Adrenal gland (tissue), 12 donors: ENCODE results near the gene PSIP1. TPM values are rescaled to one million over a fixed set of nuclear protein-coding genes. Genes with fewer than 3 reads are reported as not detected.

ENCODE experiments used
- DNase-seq, 7 donors: peaks; one replicate each; pipeline ENCODE4 v3.0.0-alpha.2; 2019 to 2020
- H3K27ac ChIP-seq, 5 donors: fragments of 200-600 bp; sonication (generic) in 4 of 5; 1 replicate in 3 of 5; 2 replicates in 2 of 5; pipeline versions ENCODE4 v1.5.1 to v1.8.0; 2016 to 2020; ENCODE audit warnings: mild to moderate bottlenecking in 1 of 5
- H3K27me3 ChIP-seq: fragments of 200-600 bp; 2 replicates; pipeline ENCODE4 v1.8.0; 2021
- H3K36me3 ChIP-seq, 2 donors: fragments of 200-600 bp; replicated peaks in 1 of 2; 1 replicate in 1 of 2; 2 replicates in 1 of 2; pipeline versions ENCODE4 v1.5.1 to v1.8.0; 2018 to 2022
- H3K4me1 ChIP-seq, 2 donors: fragments of 200-600 bp; replicated peaks in 1 of 2; 1 replicate in 1 of 2; 2 replicates in 1 of 2; pipeline versions ENCODE4 v1.5.1 to v1.8.0; 2018 to 2021
- H3K4me3 ChIP-seq, 4 donors: fragments of 200-600 bp; sonication (generic) in 3 of 4; one replicate each; pipeline ENCODE4 v1.5.1; 2016 to 2018
- H3K9me3 ChIP-seq, 3 donors: fragments of 200-600 bp; sonication (generic) in 1 of 3; replicated peaks in 1 of 3; 1 replicate in 2 of 3; 2 replicates in 1 of 3; pipeline versions ENCODE4 v1.5.1 to v1.8.0; 2016 to 2021
- POLR2A ChIP-seq, 2 donors: fragments of 450-650 bp; IDR thresholded peaks; one replicate each; pipeline ENCODE4 v1.6.1; 2017; ENCODE audit warnings: antibody characterized with exemption in 2 of 2, mild to moderate bottlenecking in 2 of 2, moderate library complexity in 1 of 2
- WGBS, 4 donors: extraction: QIAGEN DNeasy Blood & Tissue Kit in 2 of 4; methylation state at CpG; one replicate each; pipeline versions ENCODE4 v1.1.5 to v1.1.7; 2013 to 2017; 5-methylcytosine and 5-hydroxymethylcytosine counted together
- intact Hi-C, 2 donors: fragments of 100-400 bp; cut with DNase I; formaldehyde crosslinking; loops; one replicate each; pipeline versions ENCODE4 v1.14.1 to v1.15.0; 2022 to 2023
- polyA plus RNA-seq, 3 donors: library from polyadenylated mRNA; stranded (reverse); fragments of 200-250 nt in 2 of 3; fragments of 350-450 nt in 1 of 3; fragmentation: Illumina TruSeq in 1 of 3; extraction: RNeasy Lipid Tissue Mini Kit (QIAGEN cat#74804) in 1 of 3; gene quantifications; one replicate each; pipeline ENCODE4 v1.2.3, GENCODE V29; 2013 to 2014
- total RNA-seq, 9 donors: library from RNA; depleted of rRNA in 4 of 9; stranded (reverse); fragments of >200 nt in 4 of 9; fragments of 120-200 nt in 1 of 9; fragmentation: NEBNext Ultra II Directional in 1 of 9; extraction: Animal tissue kit (Norgen Biotek cat#: 25700) in 1 of 9; gene quantifications; one replicate each; pipeline versions ENCODE4 v1.1.0 to v1.2.4, GENCODE V29; 2013 to 2023
- TF ChIP-seq, protein P1 (sequence below), 6 experiments: fragments of 450-650 bp in 4 of 6; fragments of 200-600 bp in 2 of 6; sonication (generic) in 1 of 6; IDR thresholded peaks; 1 replicate in 5 of 6; 2 replicates in 1 of 6; pipeline versions ENCODE4 v1.5.1 to v1.8.0; 2016 to 2021; ENCODE audit warnings: antibody characterized with exemption in 6 of 6, mild to moderate bottlenecking in 2 of 6, moderate library complexity in 1 of 6
- donor health status: healthy with polysubstance abuse.
- donor health status: Bipolar disorder and iron deficiency.
- donor health status: DM: yes; HTN: yes; CAD: no.
- donor health status: DM: no; HTN: no; CAD: no.
- donor health status: DM: no; HTN: no; CAD: no.
- donor health status: DM: yes; HTN: yes; CAD: no.

Gene PSIP1
- total and polyA plus RNA-seq, 12 donors, result 25.0 to 132 (median 40.3) TPM

DNA sequence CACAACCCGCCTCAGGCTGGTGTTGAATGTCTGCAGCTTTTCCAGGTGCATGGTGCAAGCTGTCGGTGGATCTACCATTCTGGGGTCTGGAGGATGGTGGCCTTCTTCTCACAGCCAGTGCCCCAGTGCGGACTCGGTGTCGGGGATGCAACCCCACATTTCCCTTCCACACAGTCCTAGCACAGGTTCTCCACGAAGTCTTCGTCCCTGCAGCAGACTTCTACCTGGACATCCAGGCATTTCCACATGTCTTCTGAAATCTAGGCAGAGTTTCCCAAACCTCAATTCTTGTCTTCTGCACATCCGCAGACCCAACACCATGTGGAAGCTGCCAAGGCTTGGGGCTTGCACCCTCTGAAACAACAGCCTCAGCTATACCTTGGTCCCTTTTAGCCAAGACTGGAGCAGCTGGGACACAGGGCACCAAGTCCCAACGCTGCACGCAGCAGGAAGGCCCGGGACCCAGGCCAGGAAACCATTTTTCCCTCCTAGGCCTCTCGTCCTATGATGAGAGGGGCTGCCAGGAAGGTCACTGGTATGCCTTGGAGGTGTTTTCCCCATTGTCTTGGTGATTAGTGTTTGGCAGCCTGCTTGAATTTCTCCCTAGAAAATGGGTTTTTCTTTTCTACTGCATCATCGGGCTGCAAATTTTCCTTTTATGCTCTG, 18.2 kb downstream of the PSIP1 start:
- H3K9me3 ChIP-seq, result no peaks in the 10 kb centered on the region
- no peaks in the 10 kb centered on the region for H3K4me1 ChIP-seq
- no peak overlapping the region for H3K4me3 ChIP-seq
- TF ChIP-seq, protein P1, sequence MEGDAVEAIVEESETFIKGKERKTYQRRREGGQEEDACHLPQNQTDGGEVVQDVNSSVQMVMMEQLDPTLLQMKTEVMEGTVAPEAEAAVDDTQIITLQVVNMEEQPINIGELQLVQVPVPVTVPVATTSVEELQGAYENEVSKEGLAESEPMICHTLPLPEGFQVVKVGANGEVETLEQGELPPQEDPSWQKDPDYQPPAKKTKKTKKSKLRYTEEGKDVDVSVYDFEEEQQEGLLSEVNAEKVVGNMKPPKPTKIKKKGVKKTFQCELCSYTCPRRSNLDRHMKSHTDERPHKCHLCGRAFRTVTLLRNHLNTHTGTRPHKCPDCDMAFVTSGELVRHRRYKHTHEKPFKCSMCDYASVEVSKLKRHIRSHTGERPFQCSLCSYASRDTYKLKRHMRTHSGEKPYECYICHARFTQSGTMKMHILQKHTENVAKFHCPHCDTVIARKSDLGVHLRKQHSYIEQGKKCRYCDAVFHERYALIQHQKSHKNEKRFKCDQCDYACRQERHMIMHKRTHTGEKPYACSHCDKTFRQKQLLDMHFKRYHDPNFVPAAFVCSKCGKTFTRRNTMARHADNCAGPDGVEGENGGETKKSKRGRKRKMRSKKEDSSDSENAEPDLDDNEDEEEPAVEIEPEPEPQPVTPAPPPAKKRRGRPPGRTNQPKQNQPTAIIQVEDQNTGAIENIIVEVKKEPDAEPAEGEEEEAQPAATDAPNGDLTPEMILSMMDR (IDR thresholded peaks at IDR 0.05), result no peak
- no peak for TF ChIP-seq POLR2A (IDR thresholded peaks at IDR 0.05)
- H3K27ac ChIP-seq, result no peak overlapping the region
- H3K36me3 ChIP-seq, result no peaks in the 10 kb centered on the region
- DNase-seq, result no peak
- no peaks in the 10 kb centered on the region for H3K27me3 ChIP-seq
- 93 to 99% (median 96%) methylated on average over 13 of the region's 13 CpGs for WGBS, 4 donors
- intact Hi-C loops, result no loop called here

DNA sequence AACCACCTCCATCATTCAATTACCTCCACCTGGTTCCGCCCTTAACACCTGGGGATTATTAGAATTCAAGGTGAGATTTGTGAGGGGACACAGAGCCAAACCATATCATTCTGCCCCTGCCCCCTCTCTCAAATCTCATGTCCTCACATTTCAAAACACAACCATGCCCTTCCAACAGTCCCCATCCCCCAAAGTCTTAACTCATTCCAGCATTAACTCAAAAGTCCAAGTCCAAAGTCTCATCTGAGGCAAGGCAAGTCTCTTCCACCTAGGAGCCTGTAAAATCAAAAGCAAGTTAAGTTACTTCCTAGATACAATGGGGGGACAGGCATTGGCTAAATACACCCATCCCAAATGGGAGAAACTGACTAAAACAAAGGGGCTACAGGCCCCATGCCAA, 18.8 kb downstream of the PSIP1 start:
- no peaks in the 10 kb centered on the region for H3K4me1 ChIP-seq
- no peaks in the 10 kb centered on the region for H3K36me3 ChIP-seq
- TF ChIP-seq, protein P1 (IDR thresholded peaks at IDR 0.05), result no peak
- no peak for TF ChIP-seq POLR2A (IDR thresholded peaks at IDR 0.05)
- DNase-seq, result no peak
- H3K9me3 ChIP-seq, result no peaks in the 10 kb centered on the region
- no peaks in the 10 kb centered on the region for H3K27me3 ChIP-seq
- H3K27ac ChIP-seq, result no peak overlapping the region
- WGBS, 4 donors, result 93 to 100% (median 100%) methylated on average over 1 of the region's 1 CpG
- intact Hi-C loops, result no loop called here
- no peak overlapping the region for H3K4me3 ChIP-seq

DNA sequence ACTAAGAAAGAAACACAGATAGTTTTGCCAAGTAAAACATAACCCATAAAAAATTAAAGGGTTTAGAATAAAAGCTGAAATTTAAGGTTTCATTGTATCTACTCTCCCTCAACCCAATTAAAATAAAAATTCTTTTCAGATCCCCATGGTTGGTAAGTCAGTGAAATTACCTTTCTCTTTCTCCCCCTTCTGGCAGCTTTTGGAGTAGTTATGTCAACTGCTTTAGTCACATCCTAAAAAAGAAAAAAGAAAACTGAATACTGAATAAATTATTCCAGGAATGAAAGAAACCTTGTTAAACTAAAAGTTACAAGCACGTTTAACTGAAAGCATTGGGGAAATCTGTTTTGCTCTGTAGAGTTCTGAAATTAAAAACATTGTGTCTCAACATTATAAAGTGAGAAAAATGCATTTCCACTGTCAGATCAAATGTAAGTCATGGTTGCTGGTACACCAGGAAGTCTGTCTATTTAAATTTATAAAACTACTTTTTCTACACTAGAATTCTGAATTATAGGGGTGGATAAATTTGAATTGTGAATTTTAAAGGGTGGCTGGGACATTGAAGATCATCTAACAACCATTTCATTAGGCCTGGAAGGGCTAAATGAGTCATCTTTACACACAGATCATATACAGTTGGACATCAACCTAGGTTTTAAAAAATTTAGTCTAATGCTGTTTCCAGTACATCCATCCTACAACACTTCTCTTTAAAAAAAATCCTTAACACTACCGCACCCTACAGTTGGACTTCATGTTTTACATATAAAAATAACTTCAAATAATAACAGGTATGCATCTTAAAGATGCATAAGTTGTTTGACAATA, 24.7 kb downstream of the PSIP1 start:
- no peaks in the 10 kb centered on the region for H3K9me3 ChIP-seq
- H3K4me1 ChIP-seq, result no peaks in the 10 kb centered on the region
- H3K27me3 ChIP-seq, result no peaks in the 10 kb centered on the region
- no peak overlapping the region for H3K4me3 ChIP-seq
- no peak overlapping the region for H3K27ac ChIP-seq
- no peak for DNase-seq
- TF ChIP-seq, protein P1 (IDR thresholded peaks at IDR 0.05), result peak; percentile 34 to 55 (median 39)
- no peak for TF ChIP-seq POLR2A (IDR thresholded peaks at IDR 0.05)
- intact Hi-C loops, result no loop called here
- 50 to 59% (median 55%) methylated on average over 2 of the region's 2 CpGs for WGBS, 4 donors
- peaks cover 0 to 4% of the 10 kb centered on the region in 2 donors for H3K36me3 ChIP-seq

DNA sequence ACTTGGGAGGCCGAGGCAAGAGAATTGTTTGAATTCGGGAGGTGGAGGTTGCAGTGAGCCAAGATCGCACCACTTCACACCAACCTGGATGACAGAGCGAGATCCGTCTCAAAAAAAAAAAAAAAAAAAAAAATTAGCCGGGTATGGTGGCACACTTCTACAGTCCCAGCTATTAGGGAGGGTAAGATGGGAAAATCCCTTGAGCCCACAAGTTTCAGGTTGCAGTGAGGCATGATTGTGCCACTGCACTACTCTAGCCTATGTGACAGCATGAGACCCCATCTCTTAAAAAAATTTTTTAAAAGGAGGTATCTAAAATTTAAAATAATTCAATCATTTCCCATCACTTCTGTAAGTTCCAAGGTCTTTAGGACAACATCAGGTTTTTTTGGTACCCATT, 26.0 kb downstream of the PSIP1 start:
- Histone ChIP-seq H3K27me3 (no peaks in the 10 kb centered on the region), H3K4me3 (no peak overlapping the region), H3K36me3 (peaks cover 0 to 4% of the 10 kb centered on the region in 2 donors), H3K4me1 (no peaks in the 10 kb centered on the region), H3K27ac (no peak overlapping the region), H3K9me3 (no peaks in the 10 kb centered on the region)
- intact Hi-C loops, result no loop called here
- no peak for DNase-seq
- 92 to 97% (median 93%) methylated on average over 6 of the region's 6 CpGs for WGBS, 4 donors
- TF ChIP-seq, protein P1 (IDR thresholded peaks at IDR 0.05), result no peak
- no peak for TF ChIP-seq POLR2A (IDR thresholded peaks at IDR 0.05)
